Cardiac muscle cell (in vitro differentiated cells and primary cell): Measurements from ENCODE around the gene PDE2A. TPM values are rescaled to one million over a fixed set of nuclear protein-coding genes. Genes with fewer than 3 reads are reported as not detected.

Source experiments
- DNase-seq, 2 donors: peaks; one replicate each; pipeline versions ENCODE4 v3.0.0 to v3.0.0-alpha.2; 2010 to 2017; ENCODE audit warnings: low read depth in 1 of 2, low spot score in 1 of 2
- H3K27ac ChIP-seq: fragments of 200-600 bp; sonication (generic); 2 replicates; pipeline ENCODE4 v1.5.1; 2016
- H3K27me3 ChIP-seq: fragments of 200-600 bp; sonication (generic); 2 replicates; pipeline ENCODE4 v1.6.0; 2016; ENCODE audit warnings: control low read depth
- H3K36me3 ChIP-seq: fragments of 200-600 bp; sonication (generic); 2 replicates; pipeline ENCODE4 v1.5.1; 2016; ENCODE audit warnings: control low read depth
- H3K4me1 ChIP-seq: fragments of 200-600 bp; sonication (generic); 2 replicates; pipeline ENCODE4 v1.8.1; 2017; ENCODE audit warnings: low read depth, mild to moderate bottlenecking, mixed run types
- H3K4me3 ChIP-seq: fragments of 200-600 bp; sonication (generic); 2 replicates; pipeline ENCODE4 v1.5.1; 2016; ENCODE audit warnings: mild to moderate bottlenecking
- H3K9me3 ChIP-seq: fragments of 200-600 bp; sonication (generic); 2 replicates; pipeline ENCODE4 v1.5.1; 2017; ENCODE audit warnings: low read depth, mild to moderate bottlenecking, control low read depth
- CTCF ChIP-seq: IDR thresholded peaks from 2 replicates; pipeline ENCODE4 v1.5.1; 2012; ENCODE audit warnings: low read depth, mild to moderate bottlenecking, low read length
- polyA plus RNA-seq: library from polyadenylated mRNA; unstranded; fragments of >200 nt; fragmentation: Nextera tagmentation; extraction: Ambion mirVana; gene quantifications from 2 replicates; pipeline ENCODE4 v1.2.1, GENCODE V29; 2016
- total RNA-seq: library from RNA; depleted of rRNA; stranded (reverse); fragments of >200 nt; gene quantifications from 2 replicates; pipeline ENCODE4 v1.2.3, GENCODE V29; 2016

The PDE2A gene
- total and polyA plus RNA-seq, 2 experiments from 2014 or later: 0.92 TPM; not detected in 1

GRCh38 chr11:72671152-72672099 is 2.8 kb downstream of the PDE2A start:
- H3K4me3 ChIP-seq: no peak overlapping the region
- H3K36me3 ChIP-seq: no peaks in the 10 kb centered on the region
- TF ChIP-seq CTCF: no peak
- no peaks in the 10 kb centered on the region for H3K9me3 ChIP-seq
- H3K27me3 ChIP-seq: peaks cover 28% of the 10 kb centered on the region
- no peak overlapping the region for H3K27ac ChIP-seq
- no peak for DNase-seq
- peaks cover 6% of the 10 kb centered on the region for H3K4me1 ChIP-seq

GRCh38 chr11:72670041-72670440 is 4.2 kb downstream of the PDE2A start:
- Histone ChIP-seq H3K27me3 (peaks cover 15% of the 10 kb centered on the region), H3K27ac (no peak overlapping the region), H3K9me3 (no peaks in the 10 kb centered on the region), H3K36me3 (no peaks in the 10 kb centered on the region), H3K4me3 (no peak overlapping the region), H3K4me1 (peaks cover 6% of the 10 kb centered on the region)
- no peak for DNase-seq
- TF ChIP-seq CTCF: no peak

GRCh38 chr11:72669527-72669926 is 4.7 kb downstream of the PDE2A start:
- no peak for DNase-seq
- Histone ChIP-seq H3K27me3 (peaks cover 10% of the 10 kb centered on the region), H3K36me3 (no peaks in the 10 kb centered on the region), H3K4me3 (no peak overlapping the region), H3K9me3 (no peaks in the 10 kb centered on the region), H3K27ac (no peak overlapping the region), H3K4me1 (peaks cover 6% of the 10 kb centered on the region)
- no peak for TF ChIP-seq CTCF

GRCh38 chr11:72668629-72669347 is 5.4 kb downstream of the PDE2A start:
- Histone ChIP-seq H3K4me3 (no peak overlapping the region), H3K9me3 (no peaks in the 10 kb centered on the region), H3K4me1 (peaks cover 6% of the 10 kb centered on the region), H3K27me3 (peaks cover 2% of the 10 kb centered on the region), H3K36me3 (no peaks in the 10 kb centered on the region), H3K27ac (no peak overlapping the region)
- DNase-seq: no peak
- TF ChIP-seq CTCF: no peak

GRCh38 chr11:72665911-72666472 is 8.2 kb downstream of the PDE2A start:
- no peaks in the 10 kb centered on the region for H3K27me3 ChIP-seq
- no peak for DNase-seq
- no peak for TF ChIP-seq CTCF

More at GRCh38 chr11:72665911-72666472, 8.2 kb downstream of the PDE2A start:
- H3K36me3 ChIP-seq: no peaks in the 10 kb centered on the region
- no peak overlapping the region for H3K27ac ChIP-seq
- peaks cover 6% of the 10 kb centered on the region for H3K4me1 ChIP-seq
- H3K9me3 ChIP-seq: no peaks in the 10 kb centered on the region
- no peak overlapping the region for H3K4me3 ChIP-seq
